Left ventricle myocardium inferior (tissue), 1 donor: ENCODE data around the gene BID. TPM values are rescaled to one million over a fixed set of nuclear protein-coding genes. Genes with fewer than 3 reads are reported as not detected.

Experiments used
- DNase-seq: peaks from one replicate; pipeline ENCODE4 v3.0.0-alpha.2; 2020
- H3K27ac ChIP-seq: fragments of 200-600 bp; replicated peaks from 2 replicates; pipeline ENCODE4 v1.8.0; 2021
- H3K27me3 ChIP-seq: fragments of 200-600 bp; 2 replicates; pipeline ENCODE4 v1.8.0; 2021; ENCODE audit warnings: low read depth
- H3K36me3 ChIP-seq: fragments of 200-600 bp; 2 replicates; pipeline ENCODE4 v1.8.0; 2021
- H3K4me1 ChIP-seq: fragments of 200-600 bp; 2 replicates; pipeline ENCODE4 v1.8.0; 2021
- H3K4me3 ChIP-seq: fragments of 200-600 bp; 2 replicates; pipeline ENCODE4 v1.8.0; 2021; ENCODE audit warnings: mild to moderate bottlenecking, moderate library complexity
- H3K9me3 ChIP-seq: fragments of 200-600 bp; replicated peaks from 2 replicates; pipeline ENCODE4 v1.8.0; 2021
- intact Hi-C: fragments of 100-400 bp; cut with micrococcal nuclease; formaldehyde crosslinking; loops from one replicate; pipeline ENCODE4 v1.11.0; 2022
- total RNA-seq: library from RNA; stranded (reverse); fragmentation: NEBNext Ultra II Directional; extraction: Animal tissue kit (Norgen Biotek cat#: 25700); gene quantifications from one replicate; pipeline ENCODE4 v1.2.1, GENCODE V29; 2021
- TF ChIP-seq, protein P1 (sequence below): fragments of 200-600 bp; IDR thresholded peaks from 2 replicates; pipeline ENCODE4 v1.8.0; 2021; ENCODE audit warnings: antibody characterized with exemption, mild to moderate bottlenecking, borderline replicate concordance
- donor health status: DM: no; HTN: yes; CAD: no; lungs with severe emphysema.

Gene BID
- total RNA-seq, 1 donor from 2014 or later: 14.5 TPM

DNA sequence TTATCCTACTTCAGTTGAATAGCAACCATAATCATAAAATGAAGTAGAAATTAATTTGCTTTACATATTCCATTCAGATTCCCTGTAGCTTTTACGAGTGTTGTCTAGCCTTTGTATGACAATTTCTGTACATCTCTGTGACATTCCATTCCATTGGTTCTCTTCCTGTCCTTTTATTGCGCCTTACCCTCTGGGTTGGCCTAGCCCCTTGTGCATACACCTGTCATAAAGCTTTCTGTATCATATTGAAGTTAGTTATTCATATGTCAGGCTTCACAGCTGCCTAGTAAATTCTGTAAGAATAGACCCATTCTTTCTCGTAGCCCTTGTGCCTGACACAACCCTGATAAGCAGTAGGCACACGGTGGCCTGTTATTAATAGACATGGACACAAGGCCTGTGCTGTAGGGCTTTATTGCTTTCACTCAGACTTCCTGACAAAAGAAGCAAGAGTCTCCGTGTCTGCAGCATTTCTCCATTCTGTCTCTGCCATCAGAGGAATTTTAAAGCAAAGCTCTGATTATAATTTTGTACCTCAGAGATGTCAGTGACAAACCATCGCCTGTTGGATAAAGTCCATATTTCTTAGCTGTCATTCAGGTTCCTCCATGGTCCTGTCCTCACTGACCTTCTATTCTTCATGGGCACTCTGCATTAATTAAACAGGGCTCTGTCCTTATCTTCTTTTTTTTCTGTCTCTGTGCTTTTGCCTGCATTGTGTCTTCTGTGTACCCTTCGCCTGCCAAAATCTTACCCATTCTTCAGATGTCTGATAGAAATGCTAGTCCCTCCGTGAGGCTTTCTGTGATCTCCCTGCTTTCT, 49.4 kb downstream of the BID start:
- Histone ChIP-seq H3K9me3 (no peaks in the 10 kb centered on the region), H3K27me3 (no peaks in the 10 kb centered on the region), H3K36me3 (peaks cover 32% of the 10 kb centered on the region), H3K4me1 (peaks cover 64% of the 10 kb centered on the region), H3K4me3 (peak overlapping the region; percentile 39), H3K27ac (peak overlapping the region; percentile 92)
- TF ChIP-seq, protein P1, sequence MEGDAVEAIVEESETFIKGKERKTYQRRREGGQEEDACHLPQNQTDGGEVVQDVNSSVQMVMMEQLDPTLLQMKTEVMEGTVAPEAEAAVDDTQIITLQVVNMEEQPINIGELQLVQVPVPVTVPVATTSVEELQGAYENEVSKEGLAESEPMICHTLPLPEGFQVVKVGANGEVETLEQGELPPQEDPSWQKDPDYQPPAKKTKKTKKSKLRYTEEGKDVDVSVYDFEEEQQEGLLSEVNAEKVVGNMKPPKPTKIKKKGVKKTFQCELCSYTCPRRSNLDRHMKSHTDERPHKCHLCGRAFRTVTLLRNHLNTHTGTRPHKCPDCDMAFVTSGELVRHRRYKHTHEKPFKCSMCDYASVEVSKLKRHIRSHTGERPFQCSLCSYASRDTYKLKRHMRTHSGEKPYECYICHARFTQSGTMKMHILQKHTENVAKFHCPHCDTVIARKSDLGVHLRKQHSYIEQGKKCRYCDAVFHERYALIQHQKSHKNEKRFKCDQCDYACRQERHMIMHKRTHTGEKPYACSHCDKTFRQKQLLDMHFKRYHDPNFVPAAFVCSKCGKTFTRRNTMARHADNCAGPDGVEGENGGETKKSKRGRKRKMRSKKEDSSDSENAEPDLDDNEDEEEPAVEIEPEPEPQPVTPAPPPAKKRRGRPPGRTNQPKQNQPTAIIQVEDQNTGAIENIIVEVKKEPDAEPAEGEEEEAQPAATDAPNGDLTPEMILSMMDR: no peak
- intact Hi-C loops: no loop called here
- DNase-seq: no peak

DNA sequence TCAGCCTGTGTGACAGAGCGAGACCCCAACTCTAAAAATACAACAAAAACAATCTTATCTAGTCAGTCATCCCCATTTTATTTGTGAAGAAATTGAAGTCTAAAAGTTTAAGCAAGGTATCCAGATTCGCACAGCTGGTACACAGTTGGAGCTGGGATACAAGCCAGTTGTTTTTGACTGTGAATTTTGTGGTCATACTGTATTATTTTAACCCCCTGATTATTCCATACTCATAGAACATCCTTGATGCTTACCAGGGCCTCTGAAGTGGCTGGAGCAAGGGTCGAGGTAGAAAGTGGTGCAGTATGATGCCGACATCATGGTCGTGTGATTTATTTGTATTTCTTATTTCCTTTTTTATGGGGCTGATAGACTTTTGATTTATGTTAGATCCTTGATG, 50.0 kb downstream of the BID start:
- Histone ChIP-seq H3K4me1 (peaks cover 64% of the 10 kb centered on the region), H3K36me3 (peaks cover 26% of the 10 kb centered on the region), H3K27ac (peak overlapping the region; percentile 92), H3K4me3 (no peak overlapping the region), H3K9me3 (no peaks in the 10 kb centered on the region), H3K27me3 (no peaks in the 10 kb centered on the region)
- no peak for DNase-seq
- TF ChIP-seq, protein P1: no peak
- intact Hi-C loops: no loop called here

DNA sequence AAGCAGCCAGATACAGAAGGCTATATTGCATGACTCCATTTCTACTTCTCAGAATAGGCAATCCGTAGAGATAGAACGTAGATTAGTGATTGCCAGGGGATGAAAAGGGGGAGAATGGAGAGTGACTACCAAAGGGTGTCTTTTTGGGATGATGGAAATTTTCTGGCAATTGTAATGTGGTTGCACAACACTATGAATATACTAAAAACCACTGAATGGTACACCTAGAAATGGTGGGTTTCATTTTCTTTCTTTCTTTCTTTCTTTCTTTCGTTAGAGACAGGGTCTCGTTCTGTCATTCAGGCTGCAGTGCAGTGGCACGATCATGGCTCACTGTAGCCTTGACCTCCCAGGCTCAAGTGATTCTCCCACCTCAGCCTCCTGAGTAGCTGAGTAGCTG, 54.4 kb downstream of the BID start:
- intact Hi-C loops: no loop called here
- peaks cover 46% of the 10 kb centered on the region for H3K4me1 ChIP-seq
- no peaks in the 10 kb centered on the region for H3K36me3 ChIP-seq
- no peak overlapping the region for H3K4me3 ChIP-seq
- H3K9me3 ChIP-seq: no peaks in the 10 kb centered on the region
- TF ChIP-seq, protein P1: no peak
- no peak overlapping the region for H3K27ac ChIP-seq
- no peaks in the 10 kb centered on the region for H3K27me3 ChIP-seq
- DNase-seq: no peak

DNA sequence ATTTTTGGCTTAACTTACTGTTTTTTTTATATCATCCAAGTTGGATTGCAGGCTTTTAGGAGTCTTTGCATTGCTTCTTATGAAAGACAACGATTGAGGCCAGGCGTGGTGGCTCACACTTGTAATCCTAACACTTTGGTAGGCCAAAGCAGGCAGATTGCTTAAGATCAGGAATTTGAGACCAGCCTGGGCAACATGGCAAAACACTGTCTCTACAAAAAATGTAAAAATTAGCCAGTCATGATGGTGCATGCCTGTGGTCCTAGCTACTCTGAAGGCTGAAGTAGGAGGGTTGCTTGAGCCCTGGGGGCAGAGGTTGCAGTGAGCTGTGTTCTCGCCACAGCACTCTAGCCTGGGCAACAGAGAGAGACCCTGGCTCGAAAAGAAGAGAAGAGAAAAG, 56.6 kb downstream of the BID start:
- TF ChIP-seq, protein P1: no peak
- Histone ChIP-seq H3K27ac (no peak overlapping the region), H3K4me3 (no peak overlapping the region), H3K27me3 (no peaks in the 10 kb centered on the region), H3K36me3 (no peaks in the 10 kb centered on the region), H3K4me1 (peaks cover 28% of the 10 kb centered on the region), H3K9me3 (no peaks in the 10 kb centered on the region)
- intact Hi-C loops: no loop called here
- no peak for DNase-seq

DNA sequence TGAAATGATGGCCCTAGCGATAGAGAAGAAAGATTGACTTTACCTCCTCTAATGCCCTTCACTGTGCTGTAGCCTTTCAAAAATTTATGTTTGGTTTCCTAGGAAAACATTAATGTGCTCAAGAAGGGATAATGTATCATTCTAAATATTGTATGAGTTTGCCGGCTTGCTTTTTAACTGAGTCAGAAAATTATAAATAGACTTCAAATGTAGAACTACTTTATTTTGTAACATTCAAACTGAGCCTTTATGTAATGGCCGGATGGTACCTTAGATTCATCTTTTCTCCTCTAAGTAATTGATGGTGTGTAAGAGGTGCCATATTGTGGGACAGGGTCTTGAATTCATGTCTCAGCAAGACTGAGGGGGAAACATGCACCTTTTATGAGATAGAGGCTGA, 57.7 kb downstream of the BID start:
- no peaks in the 10 kb centered on the region for H3K36me3 ChIP-seq
- no peak overlapping the region for H3K4me3 ChIP-seq
- H3K27ac ChIP-seq: no peak overlapping the region
- no peaks in the 10 kb centered on the region for H3K9me3 ChIP-seq
- DNase-seq: no peak
- H3K4me1 ChIP-seq: peaks cover 25% of the 10 kb centered on the region
- TF ChIP-seq, protein P1: no peak
- no peaks in the 10 kb centered on the region for H3K27me3 ChIP-seq
- intact Hi-C loops: no loop called here
